MCF 10A (cell line): ENCODE results near the gene EPN2. TPM values are rescaled to one million over a fixed set of nuclear protein-coding genes. Genes with fewer than 3 reads are reported as not detected.

Experiments
- BruUV-seq: library from RNA; stranded (reverse); fragments of 400-500 nt; replicated peaks from 2 replicates; lab custom pipeline; 2021; lab: Mats Ljungman, UMichigan
- CTCF ChIA-PET: fragments of 300-600 bp; sonication (Branson Sonifier 250); formaldehyde crosslinking; extraction: SDS; loops from one replicate; lab custom pipeline; 2021; ENCODE audit warnings: antibody characterized with exemption, inconsistent platforms; lab: Yijun Ruan, JAX
- POLR2A ChIA-PET: fragments of 300-600, 350-650 bp; sonication (Branson Sonifier 250); formaldehyde crosslinking; extraction: SDS; loops from one replicate; lab custom pipeline; 2020; ENCODE audit warnings: antibody characterized with exemption, inconsistent platforms; lab: Yijun Ruan, JAX
- DNase-seq: peaks from one replicate; pipeline ENCODE4 v3.0.0-alpha.2; 2018; ENCODE audit not compliant: unreplicated experiment
- H3K27ac Mint-ChIP-seq: one replicate; pipeline ENCODE4 v1.8.0; 2022; ENCODE audit warnings: mild to moderate bottlenecking, low read depth, mixed read lengths; ENCODE audit not compliant: unreplicated experiment
- H3K27me3 Mint-ChIP-seq: one replicate; pipeline ENCODE4 v1.8.0; 2022; ENCODE audit warnings: mixed read lengths; ENCODE audit not compliant: insufficient read depth, unreplicated experiment
- H3K36me3 Mint-ChIP-seq: one replicate; pipeline ENCODE4 v1.8.0; 2022; ENCODE audit warnings: mild to moderate bottlenecking, moderate library complexity, mixed read lengths; ENCODE audit not compliant: insufficient read depth, unreplicated experiment
- H3K4me1 Mint-ChIP-seq: one replicate; pipeline ENCODE4 v1.8.0; 2022; ENCODE audit warnings: mixed read lengths; ENCODE audit not compliant: insufficient read depth, unreplicated experiment
- H3K4me3 Mint-ChIP-seq: one replicate; pipeline ENCODE4 v1.8.0; 2022; ENCODE audit warnings: mild to moderate bottlenecking, moderate library complexity, mixed read lengths; ENCODE audit not compliant: unreplicated experiment
- H3K9me3 Mint-ChIP-seq: one replicate; pipeline ENCODE4 v1.8.0; 2022; ENCODE audit warnings: mixed read lengths; ENCODE audit not compliant: unreplicated experiment
- intact Hi-C: fragments of 100-400 bp; cut with micrococcal nuclease; formaldehyde crosslinking; loops from 2 replicates; pipeline ENCODE4 v1.14.1; 2022
- total RNA-seq: library from RNA; stranded (reverse); gene quantifications from 2 replicates; pipeline ENCODE4 v1.2.3, GENCODE V29; 2022
- TF ChIP-seq, protein P1 (sequence below): fragments of 200-600 bp; IDR thresholded peaks from one replicate; pipeline ENCODE4 v1.8.0; 2022; ENCODE audit warnings: antibody characterized with exemption, mild to moderate bottlenecking; ENCODE audit not compliant: unreplicated experiment

Gene EPN2
- total RNA-seq, 1 experiment from 2014 or later = 35.1 TPM

DNA sequence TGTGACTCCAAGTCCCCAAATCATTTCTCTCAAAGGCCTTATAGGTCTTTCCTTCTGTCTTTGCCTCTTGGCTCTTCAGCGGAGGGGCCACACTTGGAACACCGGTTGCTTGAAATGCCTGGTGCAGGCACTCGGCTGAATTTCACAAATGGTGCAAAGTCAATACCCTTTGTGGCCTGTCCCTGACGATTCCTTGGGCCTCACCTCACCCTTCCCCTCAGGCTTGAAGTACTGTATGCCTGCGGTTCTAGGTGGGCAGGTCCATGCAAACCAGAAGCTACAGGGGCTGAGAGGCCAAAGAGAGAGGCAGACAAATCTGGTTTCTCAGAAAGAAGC, 129.4 kb downstream of the EPN2 start:
- CTCF ChIA-PET = interaction anchor here (9.7 kb wide), 1 partner anchor 80 kb away, joined by 147 read pairs; no protein-coding TSS in a partner anchor
- TF ChIP-seq, protein P1, sequence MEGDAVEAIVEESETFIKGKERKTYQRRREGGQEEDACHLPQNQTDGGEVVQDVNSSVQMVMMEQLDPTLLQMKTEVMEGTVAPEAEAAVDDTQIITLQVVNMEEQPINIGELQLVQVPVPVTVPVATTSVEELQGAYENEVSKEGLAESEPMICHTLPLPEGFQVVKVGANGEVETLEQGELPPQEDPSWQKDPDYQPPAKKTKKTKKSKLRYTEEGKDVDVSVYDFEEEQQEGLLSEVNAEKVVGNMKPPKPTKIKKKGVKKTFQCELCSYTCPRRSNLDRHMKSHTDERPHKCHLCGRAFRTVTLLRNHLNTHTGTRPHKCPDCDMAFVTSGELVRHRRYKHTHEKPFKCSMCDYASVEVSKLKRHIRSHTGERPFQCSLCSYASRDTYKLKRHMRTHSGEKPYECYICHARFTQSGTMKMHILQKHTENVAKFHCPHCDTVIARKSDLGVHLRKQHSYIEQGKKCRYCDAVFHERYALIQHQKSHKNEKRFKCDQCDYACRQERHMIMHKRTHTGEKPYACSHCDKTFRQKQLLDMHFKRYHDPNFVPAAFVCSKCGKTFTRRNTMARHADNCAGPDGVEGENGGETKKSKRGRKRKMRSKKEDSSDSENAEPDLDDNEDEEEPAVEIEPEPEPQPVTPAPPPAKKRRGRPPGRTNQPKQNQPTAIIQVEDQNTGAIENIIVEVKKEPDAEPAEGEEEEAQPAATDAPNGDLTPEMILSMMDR = no peak
- no peak overlapping the region for H3K27ac Mint-ChIP-seq
- POLR2A ChIA-PET = interaction anchor here (5.9 kb wide), 1 partner anchor 81 kb away, joined by 61 read pairs; no protein-coding TSS in a partner anchor
- intact Hi-C loops = no loop called here
- H3K4me3 Mint-ChIP-seq = no peak overlapping the region
- no TSS peak for BruUV-seq
- no peak for DNase-seq
- no peaks in the 10 kb centered on the region for H3K9me3 Mint-ChIP-seq
- no peaks in the 10 kb centered on the region for H3K27me3 Mint-ChIP-seq
- no peaks in the 10 kb centered on the region for H3K36me3 Mint-ChIP-seq
- H3K4me1 Mint-ChIP-seq = peaks cover 8% of the 10 kb centered on the region

DNA sequence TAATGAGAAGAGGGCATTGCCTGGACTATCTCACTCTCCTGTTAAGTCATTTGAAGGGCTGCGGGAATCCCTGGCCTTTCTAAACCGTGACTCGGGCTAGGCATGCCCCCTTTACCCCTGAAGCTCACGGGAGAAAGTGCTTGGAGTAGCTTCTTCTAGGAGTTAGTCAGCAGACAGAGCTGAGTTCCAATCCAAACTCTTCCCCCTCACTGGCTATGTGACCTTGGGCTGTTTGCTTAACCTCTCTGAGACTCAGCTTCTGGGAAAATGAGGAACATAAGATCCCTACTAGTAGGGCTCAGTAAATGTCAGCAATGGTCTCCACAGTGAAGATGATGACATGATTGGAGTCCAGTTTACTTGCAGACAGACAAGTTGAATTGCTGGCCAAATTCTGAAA, 131.1 kb downstream of the EPN2 start:
- H3K27ac Mint-ChIP-seq = no peak overlapping the region
- CTCF ChIA-PET = interaction anchor here (9.7 kb wide), 1 partner anchor 79 kb away, joined by 147 read pairs; no protein-coding TSS in a partner anchor
- TF ChIP-seq, protein P1 = no peak
- DNase-seq = no peak
- no peaks in the 10 kb centered on the region for H3K36me3 Mint-ChIP-seq
- no peaks in the 10 kb centered on the region for H3K9me3 Mint-ChIP-seq
- no TSS peak for BruUV-seq
- H3K4me3 Mint-ChIP-seq = no peak overlapping the region
- no peaks in the 10 kb centered on the region for H3K27me3 Mint-ChIP-seq
- peaks cover 6% of the 10 kb centered on the region for H3K4me1 Mint-ChIP-seq
- intact Hi-C loops = no loop called here
- POLR2A ChIA-PET = interaction anchor here (1.0 kb wide), 1 partner anchor 10 kb away, joined by 5 read pairs; the partner anchor contains the start of gene MAPK7

DNA sequence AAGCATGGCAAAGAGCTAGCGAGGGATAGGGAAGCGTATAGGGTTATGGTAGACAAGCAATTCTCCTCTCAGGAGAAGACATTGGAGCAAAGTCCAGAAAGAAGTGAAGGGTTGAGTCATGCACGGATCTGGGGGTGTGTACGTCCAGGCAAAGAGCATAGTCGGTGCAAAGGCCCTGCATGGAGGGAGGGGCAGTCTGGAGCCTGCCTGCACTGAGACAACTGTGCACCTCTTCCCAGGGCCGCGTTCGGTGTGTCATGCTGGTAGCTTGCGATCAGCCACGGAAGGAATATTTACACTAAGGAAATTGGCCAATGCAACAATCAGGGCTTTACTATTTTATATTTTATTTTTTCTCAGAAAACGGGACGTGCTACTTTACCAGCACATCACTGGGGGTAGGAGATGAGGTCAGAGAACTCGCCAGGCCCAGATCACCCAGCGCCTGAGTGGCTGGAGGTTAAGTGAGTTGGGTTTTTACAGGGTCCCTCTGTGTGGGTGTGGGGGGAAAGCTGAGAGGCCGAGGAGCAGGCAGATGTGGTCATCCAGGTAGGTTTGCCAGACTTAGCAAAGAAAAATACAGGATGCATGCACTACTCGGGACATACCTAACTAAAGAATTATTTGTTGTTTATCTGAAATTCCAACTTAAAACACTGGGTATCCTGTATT, 132.1 kb downstream of the EPN2 start:
- Mint-ChIP-seq H3K4me3 (no peak overlapping the region), H3K36me3 (no peaks in the 10 kb centered on the region), H3K9me3 (no peaks in the 10 kb centered on the region), H3K27ac (no peak overlapping the region), H3K4me1 (peaks cover 6% of the 10 kb centered on the region), H3K27me3 (no peaks in the 10 kb centered on the region)
- TF ChIP-seq, protein P1 = no peak
- intact Hi-C loops = no loop called here
- ChIA-PET CTCF (interaction anchor here (0.6 to 9.7 kb wide), 2 partner anchors 78 to 122 kb away, joined by 3 to 147 read pairs; no protein-coding TSS in a partner anchor), POLR2A (interaction anchor here (1.0 kb wide), 1 partner anchor 9 kb away, joined by 5 read pairs; the partner anchor contains the start of gene MAPK7)
- no peak for DNase-seq
- BruUV-seq = no TSS peak

DNA sequence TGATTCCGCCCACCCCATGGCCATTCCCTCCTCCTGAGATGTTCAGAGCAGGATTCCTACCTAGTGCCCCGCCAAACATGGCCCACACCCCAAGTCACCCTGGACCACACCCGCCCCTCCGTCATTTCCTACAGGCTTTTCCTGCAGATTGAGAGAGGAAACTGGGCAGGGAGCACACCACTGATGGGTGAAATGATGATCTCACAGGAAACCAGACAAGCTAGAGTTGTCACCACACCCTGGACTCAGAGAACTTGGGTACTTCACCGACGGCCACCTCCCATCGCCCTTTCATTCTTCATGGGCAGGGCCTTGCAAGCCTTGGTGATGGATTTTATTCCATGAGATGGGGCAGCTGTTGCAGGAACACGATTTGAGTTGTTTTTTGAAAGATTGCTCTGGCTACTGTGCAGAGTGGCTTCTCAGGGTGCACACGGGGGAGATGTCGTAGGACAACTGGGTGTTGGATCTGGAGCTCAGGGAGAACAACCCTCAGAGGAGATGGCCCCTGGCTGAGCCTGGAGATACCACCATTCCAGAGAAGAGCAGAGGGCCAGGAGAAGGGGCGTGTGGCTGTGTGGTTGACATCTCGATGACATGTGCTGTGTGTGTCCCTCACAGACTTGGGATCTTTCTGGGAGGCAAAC, 132.8 kb downstream of the EPN2 start:
- H3K27me3 Mint-ChIP-seq = no peaks in the 10 kb centered on the region
- CTCF ChIA-PET = interaction anchor here (9.7 kb wide), 1 partner anchor 77 kb away, joined by 147 read pairs; no protein-coding TSS in a partner anchor
- DNase-seq = no peak
- H3K9me3 Mint-ChIP-seq = no peaks in the 10 kb centered on the region
- POLR2A ChIA-PET = no interaction called here
- intact Hi-C loops = no loop called here
- H3K36me3 Mint-ChIP-seq = no peaks in the 10 kb centered on the region
- no peak overlapping the region for H3K27ac Mint-ChIP-seq
- H3K4me1 Mint-ChIP-seq = no peaks in the 10 kb centered on the region
- TF ChIP-seq, protein P1 = no peak
- no peak overlapping the region for H3K4me3 Mint-ChIP-seq
- BruUV-seq = no TSS peak
